Activated CD4-positive, alpha-beta T cell treated with anti-CD3 and anti-CD28 coated beads, Interleukin-2, amount 10 ng/mL, durations not matched to agents 7 days and 5 days (primary cell): ENCODE results near the gene ASPG. TPM values are rescaled to one million over a fixed set of nuclear protein-coding genes. Genes with fewer than 3 reads are reported as not detected.

Experiments
- CTCF ChIA-PET: fragments of 350-600 bp; sonication (Branson Sonifier 250); formaldehyde crosslinking; loops from one replicate; lab custom pipeline; 2021; ENCODE audit warnings: antibody characterized with exemption; lab: Charles Lee
- POLR2A ChIA-PET: fragments of 350-600 bp; sonication (Branson Sonifier 250); formaldehyde crosslinking; loops from one replicate; lab custom pipeline; 2021; ENCODE audit warnings: antibody characterized with exemption; lab: Charles Lee
- DNase-seq: peaks from one replicate; pipeline ENCODE4 v3.0.0-alpha.2; 2020
- H3K27ac Mint-ChIP-seq: one replicate; pipeline ENCODE4 v1.8.0; 2021; ENCODE audit warnings: mild to moderate bottlenecking, moderate library complexity, mixed read lengths
- H3K27me3 Mint-ChIP-seq: one replicate; pipeline ENCODE4 v1.8.0; 2021; ENCODE audit warnings: mixed read lengths
- H3K36me3 Mint-ChIP-seq: one replicate; pipeline ENCODE4 v1.8.0; 2021; ENCODE audit warnings: low read depth, mixed read lengths
- H3K4me1 Mint-ChIP-seq: one replicate; pipeline ENCODE4 v1.8.0; 2021; ENCODE audit warnings: mixed read lengths
- H3K4me3 Mint-ChIP-seq: one replicate; pipeline ENCODE4 v1.8.0; 2021; ENCODE audit warnings: mild to moderate bottlenecking, moderate library complexity, mixed read lengths
- H3K9me3 Mint-ChIP-seq: one replicate; pipeline ENCODE4 v1.8.0; 2021; ENCODE audit warnings: mixed read lengths
- total RNA-seq, 2 experiments: library from RNA; stranded (reverse); gene quantifications; one replicate each; pipeline ENCODE4 v1.2.3, GENCODE V29; 2021

The ASPG gene
- total RNA-seq, 2 experiments from 2014 or later = not detected

DNA sequence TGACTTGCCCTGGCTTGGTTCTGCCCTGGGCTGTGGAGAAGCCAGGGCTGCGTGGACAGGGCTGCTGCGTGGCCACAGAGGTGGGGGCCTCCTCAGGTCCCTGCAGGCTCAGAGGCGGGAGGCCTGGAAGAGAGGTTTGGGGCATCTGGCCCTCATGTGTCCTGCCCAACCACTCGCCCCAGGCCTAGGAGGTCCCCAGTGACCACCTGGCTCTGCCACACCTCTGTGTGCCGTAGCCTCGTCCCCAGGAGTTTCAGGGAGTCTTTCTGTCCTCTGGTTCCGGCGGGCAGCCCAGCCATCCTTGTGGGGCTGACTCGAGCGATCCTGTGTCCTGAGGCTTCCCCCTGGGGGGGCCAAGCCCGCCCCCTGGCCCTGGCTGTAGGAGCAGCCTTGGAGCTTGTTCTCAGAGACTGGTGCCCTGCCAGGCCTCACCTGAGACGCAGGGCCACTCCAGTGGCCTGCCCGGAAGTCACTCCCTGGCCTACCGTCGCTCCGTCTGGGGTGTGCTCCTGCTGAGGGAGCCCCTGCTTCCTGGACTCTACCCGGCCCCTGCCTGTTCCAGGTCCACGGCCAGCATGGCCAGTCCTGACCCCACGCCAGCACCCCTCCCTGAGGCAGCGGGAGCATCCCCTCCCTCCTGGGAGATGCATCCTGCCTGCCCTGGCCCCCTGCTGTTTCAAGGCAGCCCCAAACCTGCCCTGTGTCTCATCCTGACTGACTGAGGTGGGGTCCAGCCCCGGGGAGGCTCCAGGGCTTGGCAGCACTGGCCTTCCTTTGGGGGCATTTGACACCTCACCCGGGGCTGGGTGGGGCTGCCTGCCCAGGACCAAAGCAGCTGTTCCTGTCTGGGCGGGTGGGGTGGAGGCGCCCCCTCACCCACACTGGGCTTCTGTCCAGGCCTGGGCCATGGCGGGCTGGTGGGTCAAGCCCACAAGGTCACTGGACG lies 13.9 kb downstream of the ASPG start:
- POLR2A ChIA-PET = no interaction called here
- Mint-ChIP-seq H3K27me3 (no peaks in the 10 kb centered on the region), H3K4me1 (peaks cover 2% of the 10 kb centered on the region), H3K27ac (no peak overlapping the region), H3K9me3 (no peaks in the 10 kb centered on the region), H3K4me3 (no peak overlapping the region), H3K36me3 (no peaks in the 10 kb centered on the region)
- DNase-seq = no peak
- CTCF ChIA-PET = interaction anchor here (0.6 kb wide), 1 partner anchor 24 kb away, joined by 3 read pairs; no protein-coding TSS in a partner anchor

DNA sequence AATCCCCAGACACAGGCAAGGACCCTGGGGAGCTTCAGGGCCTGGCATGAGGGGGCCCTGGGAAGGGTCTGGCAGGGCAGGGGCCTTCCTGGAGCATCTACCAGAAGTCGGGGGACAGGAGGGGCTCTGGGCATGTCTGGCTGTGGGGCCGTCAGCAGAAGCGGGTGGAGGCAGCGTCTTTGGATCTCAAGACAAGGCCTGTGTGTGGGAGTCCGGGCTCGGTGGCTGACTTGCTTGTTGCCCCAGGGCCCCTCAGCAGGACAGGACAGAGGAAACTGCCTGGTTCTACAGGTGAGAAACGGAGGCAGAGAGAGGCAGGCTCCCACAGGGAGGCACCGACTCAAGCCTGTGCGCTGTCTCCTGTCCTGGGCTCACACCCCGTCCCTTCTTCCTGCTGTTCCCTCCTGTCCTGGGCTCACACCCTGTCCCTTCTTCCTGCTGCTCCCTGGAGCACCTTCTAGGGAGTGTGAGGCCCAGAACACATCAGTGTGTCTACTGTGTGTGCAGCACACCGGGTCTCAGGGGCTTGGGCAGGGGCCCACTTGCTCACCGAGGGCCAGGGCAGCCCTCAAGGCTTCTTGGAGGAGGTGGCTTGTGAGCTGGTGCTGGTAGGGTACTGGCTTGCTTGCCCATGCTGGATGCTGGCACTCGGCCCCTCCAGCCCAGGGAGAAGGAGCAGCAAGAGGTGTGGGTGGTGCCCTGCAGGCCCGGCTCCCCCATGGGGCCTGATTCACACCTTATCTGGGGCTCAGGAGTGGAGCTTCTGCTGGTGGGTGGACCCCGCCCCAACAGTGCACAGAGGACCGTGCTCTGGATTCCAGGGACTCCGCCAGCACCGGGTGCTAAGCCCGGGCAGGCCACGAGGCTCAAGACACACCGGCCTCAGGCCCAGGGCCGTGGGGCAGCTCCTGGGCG lies 14.9 kb downstream of the ASPG start:
- Mint-ChIP-seq H3K4me1 (no peaks in the 10 kb centered on the region), H3K9me3 (no peaks in the 10 kb centered on the region), H3K27ac (no peak overlapping the region), H3K27me3 (no peaks in the 10 kb centered on the region), H3K4me3 (no peak overlapping the region), H3K36me3 (no peaks in the 10 kb centered on the region)
- ChIA-PET CTCF (no interaction called here), POLR2A (no interaction called here)
- no peak for DNase-seq

DNA sequence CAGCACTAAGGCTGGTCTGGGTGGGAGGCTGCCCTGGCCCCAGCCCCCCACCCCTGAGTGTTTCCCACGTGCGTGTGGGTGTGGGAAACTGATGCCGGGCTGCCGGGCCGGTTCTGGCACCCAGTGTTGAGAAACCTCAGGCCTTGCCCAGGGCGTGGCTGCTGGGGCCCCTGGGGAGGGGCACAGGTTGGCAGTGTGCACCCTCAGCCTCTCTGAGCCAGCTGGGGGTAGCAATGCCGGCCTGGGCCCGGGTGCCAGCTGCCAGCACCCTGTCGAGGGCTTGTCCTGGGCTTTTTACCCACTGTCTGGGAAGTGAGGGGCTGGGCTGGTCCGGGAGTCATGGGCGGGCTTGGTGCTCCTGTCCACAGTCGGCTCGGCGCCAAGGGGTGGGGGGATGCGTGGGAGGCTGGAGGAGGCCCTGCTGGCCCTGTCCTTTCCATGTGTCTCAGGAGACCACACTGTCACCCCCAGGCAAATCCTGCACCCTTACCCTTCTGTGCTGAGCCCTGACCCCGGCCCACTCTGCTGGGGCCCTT lies 15.7 kb downstream of the ASPG start:
- CTCF ChIA-PET = no interaction called here
- H3K4me3 Mint-ChIP-seq = no peak overlapping the region
- POLR2A ChIA-PET = no interaction called here
- DNase-seq = no peak
- H3K36me3 Mint-ChIP-seq = no peaks in the 10 kb centered on the region
- no peak overlapping the region for H3K27ac Mint-ChIP-seq
- H3K4me1 Mint-ChIP-seq = no peaks in the 10 kb centered on the region
- H3K9me3 Mint-ChIP-seq = no peaks in the 10 kb centered on the region
- no peaks in the 10 kb centered on the region for H3K27me3 Mint-ChIP-seq

DNA sequence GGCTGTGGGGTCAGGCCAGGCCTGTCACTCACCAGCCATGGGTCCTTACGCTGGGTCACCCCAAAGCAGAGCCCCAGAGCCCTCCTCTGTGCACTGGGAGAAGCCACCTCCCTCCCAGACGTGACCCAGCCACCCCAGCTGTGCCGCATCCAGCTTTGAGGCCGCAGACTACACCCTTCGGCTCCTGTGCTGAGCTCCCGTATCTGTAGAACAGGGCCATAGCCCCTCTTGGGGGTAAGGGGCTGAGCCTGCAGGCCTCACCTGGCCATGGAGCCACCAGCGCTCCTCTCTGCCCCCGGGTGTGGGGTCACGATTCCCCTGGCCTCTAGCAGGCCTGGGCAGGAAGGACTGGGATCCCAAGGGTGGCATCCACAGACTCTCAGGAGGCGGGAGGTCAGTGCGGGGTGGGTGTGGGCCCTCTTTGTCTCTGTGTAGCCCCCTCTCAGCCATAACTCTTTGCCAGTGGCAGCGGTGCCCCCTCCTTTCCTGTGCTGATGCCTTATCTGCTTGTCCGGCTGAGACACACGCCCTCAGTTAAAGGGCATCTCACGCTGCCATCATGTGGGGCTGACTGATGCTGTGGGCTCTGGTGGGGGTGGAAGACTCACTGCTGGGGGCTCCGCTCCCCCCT lies 16.3 kb downstream of the ASPG start:
- Mint-ChIP-seq H3K27me3 (no peaks in the 10 kb centered on the region), H3K9me3 (no peaks in the 10 kb centered on the region), H3K27ac (no peak overlapping the region), H3K4me3 (no peak overlapping the region), H3K36me3 (no peaks in the 10 kb centered on the region), H3K4me1 (no peaks in the 10 kb centered on the region)
- DNase-seq = no peak
- ChIA-PET POLR2A (no interaction called here), CTCF (no interaction called here)

DNA sequence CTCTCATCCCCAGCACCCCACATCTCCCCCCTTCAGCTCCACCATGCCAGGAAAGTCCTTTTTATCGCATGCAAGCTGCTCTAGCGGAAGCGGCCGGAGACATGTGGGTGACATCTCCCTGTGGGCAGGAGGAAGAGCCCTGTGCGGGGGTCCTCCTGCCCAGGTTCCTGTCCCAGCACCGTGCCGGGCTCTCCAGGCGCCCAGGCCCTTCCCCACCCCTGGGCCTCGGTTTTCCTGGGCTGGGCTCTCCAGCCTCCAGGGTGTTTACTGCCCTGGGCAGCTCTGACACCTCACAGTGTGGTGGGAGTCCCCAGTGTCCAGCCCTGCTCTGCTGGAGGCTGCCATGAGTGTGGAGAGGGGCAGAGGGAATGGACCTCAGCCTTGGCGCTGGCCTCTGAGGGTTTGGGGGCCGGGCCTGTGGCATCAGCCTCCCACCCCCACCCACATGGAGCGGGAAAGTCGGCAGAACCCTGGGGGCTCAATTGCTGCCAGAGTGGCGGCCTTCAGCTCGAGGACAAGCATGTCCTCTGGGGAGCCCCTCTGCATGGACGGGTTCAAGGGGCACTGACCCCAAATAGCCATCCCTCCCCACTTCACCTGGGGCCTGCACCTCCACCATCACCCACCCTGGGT lies 16.9 kb downstream of the ASPG start:
- Mint-ChIP-seq H3K9me3 (no peaks in the 10 kb centered on the region), H3K4me3 (no peak overlapping the region), H3K36me3 (no peaks in the 10 kb centered on the region), H3K27me3 (no peaks in the 10 kb centered on the region), H3K4me1 (no peaks in the 10 kb centered on the region), H3K27ac (no peak overlapping the region)
- DNase-seq = no peak
- POLR2A ChIA-PET = no interaction called here
- CTCF ChIA-PET = no interaction called here

DNA sequence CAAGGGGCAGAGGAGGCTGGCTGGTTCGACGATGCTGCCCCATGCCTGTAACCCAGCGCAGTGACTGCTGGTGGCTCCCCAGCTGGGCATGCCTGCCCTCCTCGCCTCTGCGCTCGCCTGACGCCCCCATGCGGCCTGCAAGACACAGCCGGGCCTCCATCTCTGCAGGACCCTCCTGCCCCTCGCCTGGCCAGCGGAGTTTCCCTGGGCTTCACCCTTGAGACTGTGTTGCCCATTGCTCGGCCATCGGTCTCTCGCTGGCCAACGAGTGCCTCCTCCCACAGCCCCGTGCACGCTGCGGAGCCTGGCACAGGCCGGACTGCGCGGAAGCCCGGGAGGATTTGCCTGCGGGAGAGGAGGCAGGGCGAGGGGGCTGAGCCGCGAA lies 17.6 kb downstream of the ASPG start:
- H3K27me3 Mint-ChIP-seq = no peaks in the 10 kb centered on the region
- H3K36me3 Mint-ChIP-seq = no peaks in the 10 kb centered on the region
- CTCF ChIA-PET = no interaction called here

DNA sequence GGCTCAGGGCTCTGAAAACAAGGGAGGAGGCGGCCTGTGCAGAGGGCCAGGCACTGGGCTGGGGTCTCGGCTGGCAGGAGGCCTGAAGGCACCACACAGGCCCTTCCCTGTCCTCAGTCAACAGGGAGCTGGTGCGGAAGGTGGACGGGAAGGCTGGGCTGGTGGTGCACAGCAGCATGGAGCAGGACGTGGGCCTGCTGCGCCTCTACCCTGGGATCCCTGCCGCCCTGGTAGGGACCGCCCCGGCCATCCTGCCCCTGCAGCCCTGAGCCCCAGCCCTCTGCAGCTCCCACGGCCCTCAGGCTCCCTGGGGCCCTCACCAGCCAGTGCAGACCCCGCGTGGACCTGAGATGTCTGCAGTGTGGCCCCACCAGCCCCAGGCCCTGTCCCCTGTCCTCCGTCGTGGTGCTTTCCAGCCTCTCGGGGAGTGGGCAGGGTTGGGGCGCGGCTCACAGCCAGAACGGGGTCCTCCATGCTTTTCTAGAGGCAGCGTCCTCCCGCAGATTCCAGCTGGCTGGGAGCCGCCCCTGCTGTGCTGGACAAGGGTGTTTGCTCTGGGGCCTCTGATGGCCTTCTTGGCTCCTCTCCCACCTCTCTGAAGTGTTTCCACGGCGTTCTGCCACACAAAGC lies 18.1 kb downstream of the ASPG start:
- H3K4me3 Mint-ChIP-seq = no peak overlapping the region
- no peaks in the 10 kb centered on the region for H3K27me3 Mint-ChIP-seq
- H3K27ac Mint-ChIP-seq = no peak overlapping the region
- H3K4me1 Mint-ChIP-seq = no peaks in the 10 kb centered on the region
- no peaks in the 10 kb centered on the region for H3K36me3 Mint-ChIP-seq
- H3K9me3 Mint-ChIP-seq = no peaks in the 10 kb centered on the region
- no peak for DNase-seq
- POLR2A ChIA-PET = no interaction called here
- CTCF ChIA-PET = no interaction called here

More for the DNA sequence above, 17.6 kb downstream of the ASPG start:
- Mint-ChIP-seq H3K4me3 (no peak overlapping the region), H3K27ac (no peak overlapping the region), H3K9me3 (no peaks in the 10 kb centered on the region), H3K4me1 (no peaks in the 10 kb centered on the region)
- DNase-seq = no peak
- POLR2A ChIA-PET = no interaction called here

DNA sequence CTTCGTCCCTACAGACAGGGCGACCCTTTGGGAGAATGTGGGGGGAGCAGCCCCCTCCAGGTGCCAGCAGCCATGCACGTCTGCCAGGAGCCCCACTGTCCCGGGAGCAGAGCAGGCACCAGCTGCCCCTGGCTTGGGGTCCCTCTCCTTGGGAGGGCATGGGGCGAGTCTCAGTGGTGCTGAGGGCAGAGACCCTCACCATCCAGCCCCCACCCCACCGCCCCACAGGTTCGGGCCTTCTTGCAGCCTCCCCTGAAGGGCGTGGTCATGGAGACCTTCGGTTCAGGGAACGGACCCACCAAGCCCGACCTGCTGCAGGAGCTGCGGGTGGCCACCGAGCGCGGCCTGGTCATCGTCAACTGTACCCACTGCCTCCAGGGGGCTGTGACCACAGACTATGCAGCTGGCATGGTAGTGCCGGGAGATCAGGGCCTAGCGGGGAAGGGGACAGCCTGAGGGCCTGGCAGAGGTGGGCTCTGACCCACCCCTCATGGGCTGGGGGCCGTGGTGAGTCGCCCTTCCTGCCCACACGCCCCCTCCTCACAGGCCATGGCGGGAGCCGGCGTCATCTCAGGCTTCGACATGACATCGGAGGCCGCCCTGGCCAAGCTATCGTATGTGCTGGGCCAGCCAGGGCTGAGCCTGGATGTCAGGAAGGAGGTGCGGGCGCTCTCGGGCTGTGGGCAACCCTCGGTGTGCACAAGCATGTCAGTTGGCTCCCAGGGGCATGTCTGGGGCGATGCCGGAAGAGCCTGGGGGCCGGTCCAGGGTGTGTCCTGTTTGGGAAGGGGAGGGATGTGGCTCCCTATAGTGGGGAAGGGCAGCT lies 18.8 kb downstream of the ASPG start:
- no peak overlapping the region for H3K27ac Mint-ChIP-seq
- no peak for DNase-seq
- ChIA-PET CTCF (no interaction called here), POLR2A (no interaction called here)
- H3K27me3 Mint-ChIP-seq = no peaks in the 10 kb centered on the region
- no peaks in the 10 kb centered on the region for H3K9me3 Mint-ChIP-seq
- H3K4me1 Mint-ChIP-seq = no peaks in the 10 kb centered on the region
- no peaks in the 10 kb centered on the region for H3K36me3 Mint-ChIP-seq
- H3K4me3 Mint-ChIP-seq = no peak overlapping the region

DNA sequence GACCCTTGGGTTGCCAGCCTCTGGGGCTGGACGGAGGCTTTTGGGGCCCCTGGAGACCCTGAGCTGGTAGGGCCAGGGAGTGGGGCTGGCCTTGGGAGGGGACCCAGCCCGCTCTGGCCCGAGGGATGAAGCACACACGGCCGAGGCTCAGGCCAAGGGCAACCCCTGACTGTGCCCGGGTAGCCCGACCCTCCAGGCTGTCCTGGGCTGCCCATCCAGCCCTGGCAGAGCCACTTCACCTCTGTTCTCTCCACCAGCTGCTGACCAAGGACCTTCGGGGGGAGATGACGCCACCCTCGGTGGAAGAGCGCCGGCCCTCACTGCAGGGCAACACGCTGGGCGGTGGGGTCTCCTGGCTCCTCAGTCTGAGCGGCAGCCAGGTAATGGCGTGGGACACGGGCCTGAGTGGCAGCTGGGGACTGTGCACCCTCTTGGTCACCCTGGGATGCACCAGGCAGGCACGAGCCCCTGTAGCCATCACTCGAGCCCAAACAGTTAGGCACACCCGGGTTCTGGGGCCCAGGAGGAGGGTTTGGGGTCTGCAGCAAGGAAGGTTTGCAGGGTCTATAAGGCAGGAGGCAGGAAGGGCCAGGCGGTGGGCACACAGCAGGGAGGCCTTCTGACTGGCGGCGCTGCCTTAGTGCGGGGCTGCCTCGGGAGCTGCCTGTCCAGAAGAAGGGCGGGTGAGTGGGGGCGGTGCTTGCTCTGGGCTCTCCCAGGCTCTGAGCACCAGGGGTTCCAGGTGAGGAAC lies 19.7 kb downstream of the ASPG start:
- no peaks in the 10 kb centered on the region for H3K4me1 Mint-ChIP-seq
- no peak for DNase-seq
- POLR2A ChIA-PET = no interaction called here

DNA sequence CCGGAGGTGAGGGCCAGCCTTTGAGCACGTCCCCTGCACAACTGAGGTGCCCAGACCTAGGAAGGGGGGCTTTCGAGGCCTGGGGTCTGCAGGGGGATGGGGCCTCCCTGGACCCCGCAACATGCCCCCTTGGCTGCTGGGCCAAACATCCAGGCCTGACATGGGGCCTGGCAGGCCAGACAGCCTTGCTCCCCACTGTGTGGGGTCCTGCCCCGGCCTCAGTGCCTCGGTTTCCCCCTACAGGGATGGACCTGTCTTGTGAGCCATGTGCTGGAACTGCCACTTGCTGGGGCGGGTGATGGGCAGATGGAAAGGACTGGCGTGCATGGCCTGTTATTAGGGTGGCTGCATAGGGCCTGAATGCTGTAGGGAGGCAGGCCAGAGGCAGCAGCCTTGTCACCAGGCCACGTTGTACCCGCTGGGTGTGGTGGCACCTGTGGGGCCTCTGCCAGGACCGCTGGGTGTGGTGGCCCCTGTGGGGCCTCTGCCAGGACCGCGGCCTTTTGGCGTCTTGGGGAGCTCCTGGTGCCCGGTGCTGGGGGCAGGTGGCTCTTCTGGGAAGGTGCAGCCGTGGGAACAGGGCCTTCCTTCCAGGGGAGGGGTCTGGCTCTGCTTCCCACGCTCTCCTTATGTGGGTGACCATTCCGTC lies 20.4 kb downstream of the ASPG start:
- Mint-ChIP-seq H3K4me1 (no peaks in the 10 kb centered on the region), H3K4me3 (no peak overlapping the region), H3K36me3 (no peaks in the 10 kb centered on the region), H3K9me3 (no peaks in the 10 kb centered on the region), H3K27ac (no peak overlapping the region), H3K27me3 (no peaks in the 10 kb centered on the region)
- DNase-seq = no peak
- ChIA-PET CTCF (no interaction called here), POLR2A (no interaction called here)

More for the DNA sequence above, 19.7 kb downstream of the ASPG start:
- Mint-ChIP-seq H3K27ac (no peak overlapping the region), H3K4me3 (no peak overlapping the region), H3K27me3 (no peaks in the 10 kb centered on the region), H3K36me3 (no peaks in the 10 kb centered on the region), H3K9me3 (no peaks in the 10 kb centered on the region)
- CTCF ChIA-PET = no interaction called here
